Right ventricle myocardium inferior (tissue), 1 donor: ENCODE data around the gene ZNRF1. TPM values are rescaled to one million over a fixed set of nuclear protein-coding genes. Genes with fewer than 3 reads are reported as not detected.
A peak's percentile ranks its signal among the peaks of the same experiment; 100 is the strongest.
"Not testable (repeated sequence)": the region's sequence is repeated elsewhere in the genome, so short reads cannot be mapped to it uniquely, and the experiment has no call there.

ENCODE experiments used
- ATAC-seq: fragments of 200-7000 bp; cut with Tn5 transposase; one replicate; pipeline ENCODE4 v1.9.1; 2020; ENCODE audit warnings: mild to moderate bottlenecking, moderate library complexity
- DNase-seq: peaks from one replicate; pipeline ENCODE4 v3.0.0; 2021; ENCODE audit errors: missing footprints
- intact Hi-C: fragments of 100-400 bp; cut with DNase I; formaldehyde crosslinking; loops from one replicate; pipeline ENCODE4 v1.11.0; 2022
- long read RNA-seq: library from polyadenylated mRNA; unstranded; transcript quantifications from one replicate; pipeline ENCODE4 v2.0.0, GENCODE V29; 2021
- total RNA-seq: library from RNA; stranded (reverse); fragmentation: NEBNext Ultra II Directional; extraction: Animal tissue kit (Norgen Biotek cat#: 25700); gene quantifications from one replicate; pipeline ENCODE4 v1.2.1, GENCODE V29; 2021
- donor health status: DM: no; HTN: yes; CAD: no; lungs with severe emphysema.

ZNRF1 gene
- 27.2 TPM for total RNA-seq
- long read RNA-seq, full-length matches to known transcripts: 28 of 34 reads
- long read RNA-seq, partial matches to known transcripts: 1 of 34 reads
- long read RNA-seq, other reads (novel, unspliced or antisense): 5 of 34 reads

DNA sequence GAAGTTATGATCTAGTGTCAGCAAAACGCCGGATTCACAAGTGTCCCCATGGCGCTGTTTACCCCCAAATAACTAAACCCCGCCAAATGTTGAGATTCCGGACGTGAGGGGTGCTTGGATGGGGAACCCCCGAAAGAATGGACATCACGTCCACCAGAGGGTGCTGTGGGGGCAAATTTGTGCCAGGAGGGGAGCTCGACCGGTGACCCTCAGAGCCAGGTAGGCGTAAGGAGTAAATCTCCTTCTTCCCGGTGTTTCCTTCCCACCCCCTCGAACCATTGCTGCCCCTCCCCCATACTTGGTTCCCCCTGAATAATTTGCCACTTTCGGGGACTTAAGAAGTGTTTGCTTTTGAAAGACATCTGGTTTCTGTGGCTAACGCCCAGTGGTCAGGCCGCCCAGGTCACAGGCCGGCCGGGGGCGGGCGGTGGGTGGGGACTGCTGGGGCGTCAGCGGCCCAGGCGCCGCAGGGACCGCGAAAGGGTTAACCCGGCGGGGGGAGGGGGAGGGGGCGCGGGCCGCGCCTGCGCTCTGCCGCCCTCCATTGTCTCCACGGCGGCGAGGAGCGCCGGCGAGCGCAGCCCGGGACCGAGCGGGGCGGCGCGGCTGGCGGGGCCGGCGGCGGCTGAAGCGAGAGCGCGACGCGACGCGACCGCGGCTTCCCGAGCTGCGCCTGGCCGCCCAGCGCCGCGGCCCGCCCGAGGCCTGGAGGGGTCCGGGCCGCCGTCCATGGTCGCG, at the start of gene ZNRF1:
Gene ZNRF1 (plus strand): TSS at position 544 of the 738 bp plus-strand sequence. CDS start 648 bp downstream, outside the sequence.
- ATAC-seq: peak; percentile 86
- intact Hi-C loops: loop anchor here (1.0 to 2.0 kb wide), 3 partner anchors 46 to 113 kb away; no protein-coding TSS in a partner anchor
- DNase-seq: peak; percentile 89

DNA sequence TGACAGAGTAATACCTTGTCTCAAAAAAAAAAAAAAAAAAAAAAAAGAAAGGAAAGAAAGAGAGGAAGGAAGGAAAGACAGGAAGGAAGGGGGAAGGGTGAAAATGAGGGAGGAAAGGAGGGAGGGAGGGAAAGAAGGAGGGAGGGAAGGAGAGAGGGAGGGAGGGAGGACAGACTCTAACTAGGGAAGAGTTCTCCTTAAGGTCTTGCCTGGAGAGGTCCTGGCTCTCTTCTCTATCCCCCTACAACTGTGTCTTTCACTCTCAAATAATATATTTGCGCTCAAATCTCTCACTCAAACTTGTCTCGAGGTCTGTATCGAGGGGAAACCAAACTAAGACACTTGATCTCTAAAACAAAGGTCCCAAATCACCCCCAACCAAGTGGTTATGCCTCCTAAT, 49.5 kb upstream of the ZNRF1 start:
- no peak for ATAC-seq

DNA sequence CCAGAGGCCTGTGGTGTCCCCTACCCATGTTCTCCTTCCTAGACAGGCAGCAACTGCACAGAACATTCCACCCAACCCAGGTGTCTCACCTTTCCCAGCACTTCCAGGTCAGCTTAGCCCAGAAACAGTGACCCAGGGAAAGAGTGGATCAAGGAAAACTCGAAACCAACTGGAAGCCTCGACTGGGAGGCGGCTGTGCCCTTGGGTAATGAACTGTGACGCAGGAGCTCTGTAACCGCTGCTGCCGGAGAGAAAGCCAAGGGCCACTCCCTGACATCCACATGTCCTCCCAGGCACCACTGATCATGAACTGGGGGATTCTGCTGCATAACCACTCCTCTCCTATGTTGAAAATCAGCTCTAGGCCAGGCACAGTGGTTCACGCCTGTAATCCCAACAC, 48.3 kb upstream of the ZNRF1 start:
- DNase-seq (no peak), ATAC-seq (no peak)
- intact Hi-C loops: no loop called here

More for the DNA sequence above, 49.5 kb upstream of the ZNRF1 start:
- intact Hi-C loops: no loop called here
- DNase-seq: no peak

DNA sequence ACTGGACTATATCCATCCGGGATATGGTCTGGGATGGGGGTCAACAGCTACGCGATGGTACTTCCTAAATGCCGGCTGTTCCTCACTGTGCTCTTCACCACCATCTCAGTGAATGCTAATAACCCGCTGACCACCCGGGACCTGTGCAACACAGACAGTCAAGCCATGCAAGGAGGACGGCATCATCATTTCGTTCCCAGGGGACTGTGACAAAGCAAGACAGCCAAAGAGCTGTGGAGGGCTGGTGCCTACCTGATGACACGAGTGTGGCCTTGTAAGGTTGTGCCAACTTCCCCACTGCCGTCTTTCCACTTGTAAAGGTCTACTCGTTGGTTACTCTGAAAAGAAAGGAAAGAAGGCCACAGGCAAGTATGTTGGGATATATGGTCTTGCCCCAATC, 47.6 kb upstream of the ZNRF1 start:
- ATAC-seq: no peak
- no peak for DNase-seq
- intact Hi-C loops: no loop called here

DNA sequence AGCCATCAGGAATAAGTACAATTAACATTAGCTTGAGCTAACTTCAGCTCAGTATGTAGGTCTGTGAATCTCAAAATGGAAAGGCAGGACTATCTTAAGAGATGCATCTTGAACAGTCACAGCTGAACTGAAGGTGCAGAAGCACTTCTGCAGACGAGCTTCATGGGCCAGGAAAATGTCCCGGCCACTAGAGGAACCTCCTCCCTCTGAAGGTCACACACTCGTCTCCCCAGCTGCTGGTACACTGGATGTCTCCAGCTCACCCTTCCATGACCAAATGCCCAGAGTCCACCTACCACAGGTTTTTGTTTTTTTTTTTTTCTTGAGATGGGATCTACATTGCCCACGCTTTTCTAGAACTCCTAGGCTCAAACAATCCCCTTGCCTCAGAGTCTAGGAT, 47.1 kb upstream of the ZNRF1 start:
- intact Hi-C loops: no loop called here
- no peak for DNase-seq
- peak; percentile 13 for ATAC-seq

DNA sequence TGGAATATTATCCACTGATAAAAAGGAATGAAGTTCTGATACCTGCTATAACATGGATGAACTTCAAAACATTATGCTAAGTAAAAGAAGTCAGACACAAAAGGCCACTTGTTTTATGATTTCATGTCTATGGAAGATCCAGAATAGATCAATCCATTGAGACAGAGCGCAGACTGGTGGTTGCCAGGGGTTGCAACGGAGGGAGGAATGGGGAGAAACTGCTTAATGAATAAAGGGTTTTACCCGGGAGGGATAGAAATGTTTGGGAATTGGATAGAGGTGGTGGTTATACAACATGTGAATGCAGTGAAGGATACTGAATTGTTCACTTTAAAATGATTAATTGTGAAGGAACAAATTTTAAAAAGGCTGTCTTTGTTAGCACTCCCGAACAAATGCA, 44.1 kb upstream of the ZNRF1 start:
- ATAC-seq: no peak
- DNase-seq: no peak
- intact Hi-C loops: no loop called here

DNA sequence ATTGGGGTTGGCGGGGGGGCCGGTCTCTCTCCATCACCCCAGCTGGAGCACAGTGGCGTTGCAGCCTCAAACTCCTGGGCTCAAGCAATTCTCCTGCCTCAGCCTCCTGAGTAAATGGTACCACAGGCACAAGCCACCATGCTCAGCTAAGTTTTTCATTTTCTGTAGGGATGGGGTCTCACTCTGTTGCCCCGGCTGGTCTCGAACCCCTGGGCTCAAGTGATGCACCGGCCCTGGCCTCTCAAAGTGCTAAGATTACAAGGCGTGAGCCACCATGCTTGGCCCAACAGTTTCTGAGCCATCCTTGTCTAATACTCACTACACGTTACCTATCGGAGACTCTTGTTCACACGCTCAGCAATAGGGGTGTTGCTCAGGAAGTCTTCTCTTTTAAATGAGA, 25.5 kb upstream of the ZNRF1 start:
- intact Hi-C loops: no loop called here
- ATAC-seq: no peak

DNA sequence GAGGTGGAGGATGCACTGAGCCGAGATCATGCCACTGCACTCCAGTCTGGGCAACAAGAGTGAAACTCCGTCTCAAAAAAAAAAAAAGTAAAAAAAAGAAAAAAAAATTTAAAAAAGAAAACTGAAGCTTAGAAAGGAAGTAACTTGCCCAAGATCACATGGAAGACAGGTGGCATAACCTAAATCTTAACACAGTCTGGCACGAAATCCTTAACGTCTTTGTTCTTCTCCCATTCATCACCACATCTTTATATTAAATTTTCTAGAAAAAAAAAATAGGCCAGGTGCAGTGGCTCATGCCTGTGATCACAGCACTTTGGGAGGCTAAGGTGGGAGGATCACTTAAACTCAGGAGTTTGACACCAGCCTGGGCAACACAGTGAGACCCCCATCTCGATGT, 23.2 kb upstream of the ZNRF1 start:
- intact Hi-C loops: no loop called here
- ATAC-seq: no peak
- no peak for DNase-seq

More for the DNA sequence above, 25.5 kb upstream of the ZNRF1 start:
- no peak for DNase-seq

DNA sequence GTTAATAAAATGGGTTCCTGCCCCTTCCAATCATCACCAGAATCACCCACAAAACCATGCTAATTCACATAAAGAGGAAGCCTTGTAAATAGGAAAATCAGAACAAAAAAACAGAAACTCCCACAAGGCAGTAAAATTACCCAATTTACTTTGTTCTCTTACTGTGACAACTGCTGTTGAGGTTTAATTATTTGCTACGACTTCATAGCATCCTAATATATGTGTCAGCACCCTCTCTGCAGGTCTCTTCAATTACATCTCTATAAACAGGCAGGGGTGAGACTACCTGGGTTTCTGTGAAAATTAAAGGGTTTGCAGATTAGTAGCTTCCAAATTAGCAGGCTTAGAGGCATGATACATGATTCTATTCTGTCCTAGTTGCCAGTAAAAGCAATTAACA, 16.6 kb upstream of the ZNRF1 start:
- DNase-seq (no peak), ATAC-seq (no peak)
- intact Hi-C loops: no loop called here

DNA sequence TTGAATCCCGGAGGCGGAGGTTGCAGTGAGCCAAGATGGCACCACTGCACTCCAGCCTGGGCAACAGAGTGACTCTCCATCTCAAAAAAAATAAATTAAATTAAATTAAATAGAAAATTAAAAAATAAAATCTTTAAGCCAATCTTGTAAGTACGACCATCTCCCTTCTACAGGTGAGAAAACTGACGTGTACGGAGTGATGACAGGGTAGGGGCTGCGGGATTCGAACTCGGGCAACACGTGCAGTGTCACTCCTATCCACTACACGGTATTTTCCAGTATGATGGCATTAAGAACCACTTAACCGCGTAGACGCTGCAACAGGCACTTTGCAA, 14.7 kb upstream of the ZNRF1 start:
- intact Hi-C loops: no loop called here
- ATAC-seq (no peak), DNase-seq (no peak)

DNA sequence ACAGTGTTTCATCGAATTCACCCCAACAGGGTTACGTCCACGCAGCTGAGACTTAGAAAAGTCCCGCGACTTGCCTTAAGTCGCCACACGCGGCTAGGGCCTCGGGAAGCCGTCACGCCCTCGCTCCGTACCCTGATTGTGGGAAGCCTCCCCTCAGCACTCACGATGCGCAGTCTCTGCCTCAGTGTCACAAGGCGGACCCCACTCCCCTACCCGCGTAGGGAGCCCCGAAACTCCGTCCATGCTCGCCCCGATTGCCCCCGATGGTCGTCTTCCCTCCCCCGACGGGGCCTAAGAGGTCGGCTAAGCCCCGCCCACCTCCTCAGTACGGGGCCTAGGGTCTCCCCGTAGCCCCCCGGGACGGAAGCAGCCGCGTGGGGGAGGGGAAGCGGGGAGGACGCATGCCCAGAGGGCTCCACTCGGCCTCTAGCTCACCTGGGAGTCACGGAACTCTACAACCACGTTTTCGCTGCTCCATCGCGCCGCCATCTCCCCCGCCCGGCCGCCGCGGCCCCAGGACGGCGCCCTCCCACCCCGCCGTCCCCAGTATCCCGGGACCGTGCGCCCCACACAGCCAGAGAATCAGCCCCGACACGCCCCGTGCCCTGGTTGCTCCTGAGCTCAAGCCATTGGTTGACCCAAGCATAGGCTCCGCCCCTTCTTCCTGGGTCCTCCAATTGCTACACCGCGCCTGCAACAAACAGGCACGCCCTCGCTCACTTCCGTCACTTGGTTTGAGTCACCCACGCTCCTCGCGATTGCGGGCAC, 14.1 kb upstream of the ZNRF1 start, which contains the start of gene WDR59:
Gene WDR59 (minus strand): TSS at position 595 of the 768 bp plus-strand sequence. CDS start 106 bp downstream, at position 489.
- ATAC-seq (peak; percentile 99), DNase-seq (peak; percentile 99)
- intact Hi-C loops: no loop called here

DNA sequence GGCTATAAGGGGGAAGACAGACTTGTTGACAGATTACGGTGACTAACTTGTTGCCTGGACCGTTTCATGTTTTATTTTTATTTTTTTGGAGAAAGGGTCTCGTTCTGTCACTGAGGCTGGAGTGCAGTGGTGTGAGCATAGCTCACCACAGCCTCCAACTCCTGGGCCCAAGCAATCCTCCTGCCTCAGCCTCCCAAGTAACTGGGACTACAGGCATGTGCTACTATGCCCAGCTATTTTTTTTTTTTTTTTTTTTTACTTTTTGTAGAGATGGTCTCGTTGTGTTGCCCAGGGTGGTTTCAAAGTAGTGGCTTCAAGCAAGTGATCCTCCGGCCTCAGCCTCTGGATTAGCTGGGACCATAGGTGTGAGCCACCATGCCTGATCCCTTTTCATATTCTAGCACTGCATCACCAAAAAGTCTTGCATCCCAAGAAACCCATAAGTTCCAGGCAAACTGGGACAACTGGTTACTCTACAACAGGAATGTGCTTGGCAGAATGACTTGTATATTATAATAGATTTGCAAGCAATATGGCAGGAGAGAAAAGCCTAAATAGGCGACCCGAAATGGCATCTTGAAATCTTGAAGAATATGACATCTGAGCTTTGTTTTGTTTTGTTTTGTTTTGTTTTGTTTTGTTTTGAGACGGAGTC, 11.7 kb upstream of the ZNRF1 start:
- ATAC-seq: no peak
- intact Hi-C loops: no loop called here
- no peak for DNase-seq

DNA sequence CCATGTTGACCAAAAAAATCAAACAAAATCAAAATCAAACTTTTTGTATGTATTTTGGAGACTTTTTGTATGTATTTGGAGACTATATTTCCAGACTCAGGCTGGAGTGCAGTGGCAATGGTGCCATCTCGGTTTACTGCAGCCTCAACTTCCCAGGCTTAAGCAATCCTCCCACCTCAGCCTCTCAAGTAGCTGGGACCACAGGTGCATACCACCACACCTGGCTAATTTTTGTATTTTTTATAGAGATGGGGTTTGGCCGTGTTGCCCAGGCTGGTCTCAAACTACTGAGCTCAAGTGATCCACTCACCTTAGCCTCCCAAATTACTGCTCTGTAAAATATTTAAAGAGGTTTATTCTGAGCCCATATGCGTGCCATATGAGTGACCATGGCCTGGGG, 9.0 kb upstream of the ZNRF1 start:
- not testable (repeated sequence) for ATAC-seq

DNA sequence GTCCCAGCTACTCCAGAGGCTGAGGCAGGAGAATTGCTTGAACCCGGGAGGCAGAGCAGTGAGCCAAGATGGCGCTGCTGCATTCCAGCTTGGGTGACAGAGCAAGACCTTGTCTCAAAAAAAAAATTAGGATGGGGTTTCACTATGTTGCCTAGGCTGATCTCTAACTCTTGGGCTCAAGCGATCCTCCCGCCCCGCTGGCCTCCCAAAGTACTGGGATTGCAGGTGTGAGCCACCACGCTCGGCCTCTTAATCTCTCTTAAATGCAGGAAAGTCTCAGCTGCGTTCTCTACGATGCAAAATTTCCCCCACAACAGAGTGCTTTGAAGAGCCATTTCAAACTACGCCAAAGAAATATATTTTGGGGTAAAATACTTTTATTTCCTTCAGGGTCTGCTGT, 8.0 kb upstream of the ZNRF1 start:
- DNase-seq (no peak), ATAC-seq (no peak)
- intact Hi-C loops: no loop called here

More for the DNA sequence above, 9.0 kb upstream of the ZNRF1 start:
- intact Hi-C loops, DNase-seq: not testable (repeated sequence)

DNA sequence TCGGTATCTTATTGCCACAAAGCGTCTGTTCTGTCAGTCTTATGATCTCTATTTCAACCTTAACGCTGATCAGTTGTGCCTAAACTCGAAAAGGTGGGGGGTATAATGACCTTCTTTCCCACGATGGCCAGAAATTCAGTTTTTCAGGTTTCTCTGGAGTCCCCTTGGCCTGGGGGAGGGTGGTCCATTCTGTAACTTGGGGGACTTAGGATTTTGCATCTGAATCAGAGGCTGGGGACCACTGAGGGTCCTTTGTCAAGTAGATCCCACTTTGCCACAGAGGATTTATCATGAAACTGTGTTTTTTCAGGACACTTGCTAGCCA, 7.6 kb upstream of the ZNRF1 start:
- intact Hi-C loops: no loop called here
- ATAC-seq: no peak
- DNase-seq: no peak

DNA sequence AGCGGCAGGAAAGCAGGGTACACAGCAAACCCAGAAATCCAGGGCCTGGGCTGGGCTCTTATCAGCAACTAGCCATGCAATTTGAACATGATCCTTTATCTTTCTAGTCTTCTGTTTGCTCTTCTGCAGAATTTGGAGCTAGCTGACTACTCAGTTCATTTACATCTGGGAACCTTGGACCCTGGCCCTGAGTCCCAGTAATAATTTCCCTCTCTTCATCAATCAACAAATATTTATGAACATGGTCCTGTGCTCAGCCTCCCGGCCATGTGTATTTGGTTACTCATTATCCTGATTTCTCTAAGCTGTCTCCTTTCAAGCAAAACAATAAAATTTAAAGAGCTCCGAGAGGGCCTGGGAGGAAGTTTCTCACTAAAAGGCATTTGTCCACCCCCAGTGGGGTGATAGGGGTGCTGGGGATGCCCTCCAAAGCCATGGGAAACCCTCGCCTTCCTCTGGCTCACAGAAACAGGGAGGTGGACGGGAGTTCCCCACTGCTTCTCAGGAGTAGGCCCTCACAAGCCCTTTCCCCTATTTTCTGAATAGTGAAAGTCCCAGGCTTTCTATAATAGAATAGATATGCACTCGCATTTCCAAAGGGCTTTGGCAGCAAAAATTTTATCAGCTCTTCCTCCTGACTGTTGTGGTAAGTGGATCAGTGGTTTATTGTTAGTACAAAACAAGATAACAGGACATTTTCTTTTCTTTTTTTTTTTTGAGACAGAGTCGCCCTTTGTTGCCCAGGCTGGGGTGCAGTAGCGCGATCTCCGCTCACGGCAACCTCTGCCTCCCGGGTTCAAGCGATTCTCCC, 7.0 kb upstream of the ZNRF1 start:
- intact Hi-C loops: no loop called here
- peak; percentile 47 for ATAC-seq

DNA sequence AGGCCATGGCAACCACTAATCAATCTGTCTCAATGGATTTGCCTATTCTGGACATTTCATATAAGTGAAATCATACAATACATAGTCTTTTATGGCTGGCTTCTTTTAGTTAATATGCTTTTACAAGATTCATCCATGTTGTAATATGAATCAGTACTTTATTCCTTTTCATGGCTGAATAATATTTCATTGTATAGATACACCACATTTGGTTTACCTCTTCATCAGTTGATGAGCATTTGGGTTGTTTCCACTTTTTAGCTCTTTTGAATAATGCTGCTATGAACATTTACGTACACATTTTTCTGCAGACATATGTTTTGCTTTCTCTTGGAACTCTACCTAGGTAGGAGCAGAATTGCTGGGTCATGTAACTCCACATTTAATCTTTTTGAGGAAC, 2.8 kb upstream of the ZNRF1 start:
- intact Hi-C loops: no loop called here
- DNase-seq (no peak), ATAC-seq (no peak)

More for the DNA sequence above, 7.0 kb upstream of the ZNRF1 start:
- DNase-seq: no peak

DNA sequence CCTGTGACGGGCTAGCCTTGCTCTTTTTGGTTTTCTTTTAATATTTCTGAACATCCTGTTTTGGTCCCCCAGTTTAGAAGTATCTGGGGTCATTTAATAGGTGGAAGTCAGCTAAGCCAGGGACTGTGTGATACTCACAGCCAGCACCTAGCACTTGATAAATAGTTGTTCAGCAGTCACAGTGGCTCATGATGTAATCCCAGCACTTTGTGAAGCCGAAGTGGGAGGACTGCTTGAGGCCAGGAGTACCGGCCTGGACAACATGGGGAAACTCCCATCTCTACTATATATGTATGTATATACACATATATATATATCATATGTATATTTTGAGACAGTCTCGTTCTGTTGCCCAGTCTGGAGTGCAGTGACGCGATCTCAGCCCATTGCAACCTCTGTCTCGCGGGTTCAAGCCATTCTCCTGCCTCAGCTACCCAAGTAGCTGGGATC, 1.8 kb upstream of the ZNRF1 start:
- intact Hi-C loops: no loop called here
- no peak for ATAC-seq
- DNase-seq: no peak

DNA sequence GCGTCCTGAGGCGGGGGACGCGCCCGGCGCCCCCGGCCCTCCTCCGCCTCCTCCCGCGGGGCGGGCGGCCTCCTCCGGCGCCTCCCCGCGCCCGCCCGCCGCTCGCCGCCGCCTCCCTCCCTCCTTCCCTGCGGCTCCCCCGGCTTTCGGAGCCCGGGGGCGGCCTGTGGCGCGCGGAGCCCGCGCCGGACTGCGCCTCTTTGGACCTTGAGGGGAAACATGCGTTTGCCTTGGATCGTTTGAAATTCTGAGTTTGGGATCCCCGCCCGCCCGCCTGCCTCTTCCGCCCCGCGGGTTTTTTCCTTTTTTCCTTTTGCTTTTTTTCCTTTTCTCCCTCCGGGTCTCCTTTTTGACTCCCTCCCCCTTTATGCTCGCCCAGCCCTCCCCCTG, 390 bp downstream of the ZNRF1 start:
- ATAC-seq: peak; percentile 39
- DNase-seq: no peak
- intact Hi-C loops: loop anchor here (2.0 kb wide), 2 partner anchors 46 to 88 kb away; no protein-coding TSS in a partner anchor
